Measurements from ENCODE around the gene ARSG. TPM values are rescaled to one million over a fixed set of nuclear protein-coding genes. Genes with fewer than 3 reads are reported as not detected.

Gene ARSG
- total and polyA plus RNA-seq, 2 of the 8 experiments (the other 6 are each of a cell fraction or from before 2014, with no cell fraction given): 3.3 to 4.0 TPM

- Histone ChIP-seq H3K4me1 (replicated peaks in 1 of 4; ENCODE audit: control insufficient read depth in 3 of 4, insufficient read depth in 4 of 4, low read length in 3 of 4) (peaks cover 0 to 7% (median 3%) of the 10 kb centered on the region in 4 experiments; a peak in 4 of 7 replicates), H3K9ac (replicated peaks in 1 of 4; ENCODE audit: extremely low read depth in 1 of 4, low read depth in 3 of 4, low read length in 3 of 4) (no peak overlapping the region), H2AFZ (ENCODE audit: low read length) (no peak overlapping the region), H3K4me3 (ENCODE audit: extremely low read depth in 1 of 4, insufficient read depth in 2 of 4, low read depth in 3 of 4, low read length in 4 of 4) (no peak overlapping the region), H3K9me3 (ENCODE audit: insufficient read depth in 2 of 2, low read depth in 1 of 2, low read length in 1 of 2) (no peaks in the 10 kb centered on the region; a peak in 1 of 4 replicates), H3K27me3 (replicated peaks in 1 of 4; ENCODE audit: control insufficient read depth in 3 of 4, extremely low read depth in 1 of 4, insufficient read depth in 3 of 4, low read length in 3 of 4) (no peaks in the 10 kb centered on the region), H3K79me1 (ENCODE audit: low read depth, low read length) (no peaks in the 10 kb centered on the region), H3K23ac (ENCODE audit: insufficient read length) (no peak overlapping the region), H2BK5ac (ENCODE audit: low read depth, low read length) (no peak overlapping the region), H2BK120ac (replicated peaks; ENCODE audit: low read depth, low read length) (no peak overlapping the region), H3K4ac (replicated peaks; ENCODE audit: insufficient read length, low read depth, low read length) (no peak overlapping the region), H3K18ac (ENCODE audit: extremely low read depth, low read length) (no peak overlapping the region), H2BK20ac (ENCODE audit: low read length) (no peak overlapping the region), H4K20me1 (replicated peaks in 1 of 2; ENCODE audit: control insufficient read depth in 1 of 2, insufficient read depth in 2 of 2, low read length in 2 of 2) (no peaks in the 10 kb centered on the region), H2BK12ac (ENCODE audit: low read depth, low read length) (no peak overlapping the region), H3K79me2 (ENCODE audit: control insufficient read depth in 1 of 2, insufficient read depth in 2 of 2, low read length in 2 of 2) (no peaks in the 10 kb centered on the region), H3K36me3 (ENCODE audit: control insufficient read depth in 2 of 4, insufficient read depth in 4 of 4, low read length in 3 of 4) (no peaks in the 10 kb centered on the region), H4K5ac (ENCODE audit: insufficient read length, low read depth, low read length) (no peak overlapping the region), H3K27ac (ENCODE audit: low read depth, low read length) (no peak overlapping the region), H2BK15ac (ENCODE audit: low read length) (no peak overlapping the region), H3K4me2 (ENCODE audit: insufficient read depth in 1 of 2, low read depth in 2 of 2, low read length in 2 of 2) (no peak overlapping the region), H2AK5ac (ENCODE audit: low read depth, low read length) (no peak overlapping the region), H4K8ac (ENCODE audit: extremely low read depth, insufficient read depth, low read length) (no peak overlapping the region), H3K23me2 (ENCODE audit: low read depth, low read length) (no peaks in the 10 kb centered on the region), H3K14ac (ENCODE audit: insufficient read length) (no peak overlapping the region), H3K56ac (replicated peaks; ENCODE audit: insufficient read length, low read depth, low read length) (no peak overlapping the region), H4K91ac (replicated peaks; ENCODE audit: insufficient read length, low read length) (no peak overlapping the region)
- FAIRE-seq (no peak), DNase-seq (ENCODE audit: low read depth in 1 of 2, low spot score in 2 of 2) (no peak)
- WGBS, 2 experiments (ENCODE audit: extremely low coverage in 1 of 2, insufficient coverage in 1 of 2, insufficient read length in 1 of 2, insufficient replicate concordance in 2 of 2, low coverage in 1 of 2, low lambda C conversion rate in 2 of 2, missing lambda C conversion rate in 1 of 2): 85% methylated on average over 12 of the region's 12 CpGs; no CpG with 5 or more reads in 1 of the 2 experiments
- POLR2A ChIA-PET (ENCODE audit: partially characterized antibody): no interaction called here
- CTCF ChIA-PET (ENCODE audit: partially characterized antibody): interaction anchor here (1.2 to 2.7 kb wide), 5 partner anchors 27 to 117 kb away, joined by 3 to 13 read pairs (median 5); no protein-coding TSS in a partner anchor
- no peak for TF ChIP-seq TCF12 (IDR thresholded peaks at IDR 0.05; ENCODE audit: low read depth, low read length)
- no peak for TF ChIP-seq HDAC2 (IDR thresholded peaks at IDR 0.05; ENCODE audit: borderline replicate concordance in 1 of 2, low read depth in 2 of 2, low read length in 2 of 2)
- TF ChIP-seq CTCF (IDR thresholded peaks at IDR 0.05; ENCODE audit: control extremely low read depth in 1 of 3, insufficient read depth in 1 of 3, low read depth in 1 of 3, low read length in 3 of 3): no peak
- no peak for TF ChIP-seq CTBP2 (IDR thresholded peaks at IDR 0.05; ENCODE audit: borderline replicate concordance, insufficient read depth, insufficient read length, low read length)
- no peak for TF ChIP-seq NANOG (IDR thresholded peaks at IDR 0.05; ENCODE audit: insufficient read depth, low read depth, low read length, poor library complexity, severe bottlenecking)
- TF ChIP-seq ZNF274 (IDR thresholded peaks at IDR 0.05; ENCODE audit: borderline replicate concordance, extremely low read depth, low read length): no peak
- TF ChIP-seq NRF1 (IDR thresholded peaks at IDR 0.05; ENCODE audit: low read depth, low read length): no peak
- TF ChIP-seq YY1 (IDR thresholded peaks at IDR 0.05; ENCODE audit: low read depth, low read length): no peak
- TF ChIP-seq EGR1 (IDR thresholded peaks at IDR 0.05; ENCODE audit: borderline replicate concordance, low read depth, low read length): no peak
Measured at GRCh38 chr17:68319410-68320162, 28.3 kb downstream of the ARSG start.

Data from H1 (cell line).